Stimulated activated CD4-positive, alpha-beta T cell treated with anti-CD3 and anti-CD28 coated beads, TNF-alpha, amount 100 ng/mL, for 4 hours (primary cell): Measurements from ENCODE around the gene NUP35.

ENCODE experiments used
- DNase-seq, 3 experiments: peaks; one replicate each; pipeline ENCODE4 v3.0.0-alpha.2; 2020; ENCODE audit warnings: low read depth in 3 of 3

NUP35 gene

DNA sequence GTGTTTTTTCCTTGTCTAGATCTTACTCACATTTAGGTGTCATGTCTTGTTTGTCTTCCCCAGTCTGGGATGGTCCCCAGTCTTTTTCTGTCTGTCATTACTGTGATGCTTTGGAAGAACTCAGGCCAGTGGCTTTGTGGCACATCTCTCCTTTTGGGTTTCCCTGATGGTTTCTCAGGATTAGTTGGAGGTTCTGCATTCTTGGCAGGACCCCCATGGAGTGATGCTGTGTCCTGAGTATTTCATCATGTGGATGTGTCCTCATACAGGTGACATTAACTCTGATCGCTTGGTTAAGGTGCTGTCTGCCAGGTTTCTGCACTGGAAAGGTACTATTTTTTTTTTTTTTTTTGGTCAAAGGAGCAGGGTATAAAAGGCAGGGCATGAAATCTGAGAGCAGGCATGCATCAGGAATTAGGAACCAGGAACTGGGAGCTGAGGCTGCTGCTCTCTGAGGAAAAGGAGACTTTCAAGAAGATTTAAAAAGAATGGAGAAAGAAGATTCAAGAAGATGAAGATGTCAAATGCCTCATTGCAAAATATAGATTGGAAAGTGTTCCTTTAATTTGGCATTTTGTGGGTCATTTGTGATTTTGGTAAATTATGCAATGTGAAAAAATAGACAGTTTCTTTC is 85.3 kb downstream of the NUP35 start:
- no peak for DNase-seq
